GM12878 (cell line): ENCODE data around the gene HSFX4. TPM values are rescaled to one million over a fixed set of nuclear protein-coding genes. Genes with fewer than 3 reads are reported as not detected.

Source experiments
- ASH2L ChIP-seq: fragments of 300-600, 200-600 bp; sonication (generic); IDR thresholded peaks from 2 replicates; pipeline ENCODE4 v1.6.1; 2017; ENCODE audit warnings: low read depth, mild to moderate bottlenecking, borderline replicate concordance
- ATF7 ChIP-seq: fragments of 450-650 bp; IDR thresholded peaks from 2 replicates; pipeline ENCODE4 v1.6.1; 2016; ENCODE audit warnings: low read depth, mild to moderate bottlenecking
- NR2C1 ChIP-seq: fragments of 450-650 bp; IDR thresholded peaks from 2 replicates; pipeline ENCODE4 v1.6.1; 2017; ENCODE audit warnings: antibody characterized with exemption, mild to moderate bottlenecking, moderate library complexity
- RUNX3 ChIP-seq: IDR thresholded peaks from 2 replicates; pipeline ENCODE4 v1.6.1; 2012; ENCODE audit warnings: low read length, inconsistent platforms
- WRNIP1 ChIP-seq: IDR thresholded peaks from 2 replicates; pipeline ENCODE4 v1.6.1; 2011; ENCODE audit warnings: low read depth, low read length, improper control_type of control experiment, borderline replicate concordance
- polyA plus RNA-seq, 11 experiments: library from polyadenylated mRNA; depleted of rRNA in 4 of 11; unstranded in 6 of 11; stranded (reverse) in 5 of 11; fragments of >200 nt; fragmentation: Nextera tagmentation in 4 of 11; fragmentation: Illumina TruSeq in 1 of 11; extraction: Ambion mirVana in 4 of 11; extraction: Trizol in 1 of 11; gene quantifications; 1 replicate in 1 of 11; 2 replicates in 10 of 11; pipeline versions ENCODE4 v1.2.1 to v1.2.3, GENCODE V29; 2011 to 2016; ENCODE audit warnings: inconsistent platforms in 2 of 11, missing spikeins in 2 of 11, low read depth in 1 of 11
- total RNA-seq, 4 experiments: library from RNA; depleted of rRNA in 3 of 4; stranded (reverse); fragments of >200 nt in 3 of 4; fragmentation: Illumina TruSeq in 1 of 4; extraction: Trizol in 1 of 4; gene quantifications; 2 replicates each; pipeline versions ENCODE4 v1.2.1 to v1.2.3, GENCODE V29; 2013 to 2021

The HSFX4 gene
- total and polyA plus RNA-seq, 10 of the 15 experiments (the other 5 are each of a cell fraction or from before 2014, with no cell fraction given) = 0.11 to 0.24 (median 0.21) TPM; not detected in 6

DNA sequence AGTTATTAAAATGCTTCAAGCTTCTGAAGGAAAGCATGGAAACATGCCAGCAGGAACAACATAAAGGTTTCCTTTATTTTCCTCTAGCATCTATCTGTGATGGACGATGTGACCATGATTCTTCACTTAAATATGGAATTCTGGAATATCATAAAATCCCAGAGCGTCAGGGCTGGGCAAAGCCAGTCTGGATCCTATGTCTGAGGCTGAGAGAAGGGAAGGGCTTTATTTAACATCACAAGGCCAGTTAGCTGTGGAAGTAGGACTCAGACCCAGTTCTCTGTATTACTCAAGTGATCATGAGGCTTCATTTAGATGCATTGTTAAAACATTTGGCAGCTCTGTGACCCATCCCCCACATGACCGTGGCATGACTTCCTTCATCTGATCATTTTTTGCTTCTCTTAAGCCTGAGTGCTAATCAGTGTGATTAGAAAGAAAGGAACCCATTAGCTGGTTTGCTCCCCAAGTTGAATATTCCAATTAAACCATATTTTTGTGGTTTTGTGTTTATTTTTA lies 49.8 kb downstream of the HSFX4 start (continued):
- TF ChIP-seq ASH2L (no peak), WRNIP1 (no peak), RUNX3 (no peak), ATF7 (no peak), NR2C1 (no peak)
- TF ChIP-seq, all 136 proteins: peak for 0

Other genes starting within 250 kb of the HSFX4 start
- gene MAGEA11, start 217.5 kb upstream of the HSFX4 start, total RNA-seq (2014; rRNA removed) = not detected in 2 replicates
- not detected in 2 replicates for gene MAGEA11, start 217.5 kb upstream of the HSFX4 start, total RNA-seq (2014; rRNA removed; fragmentation: Illumina TruSeq; extraction: Trizol)
- not detected in 2 replicates for gene MAGEA11, start 217.5 kb upstream of the HSFX4 start, total RNA-seq (2021)
- not detected in 2 replicates for gene MAGEA11, start 217.5 kb upstream of the HSFX4 start, polyA plus RNA-seq (2011; rRNA removed)
- gene MAGEA11, start 217.5 kb upstream of the HSFX4 start, polyA plus RNA-seq (2014; fragmentation: Illumina TruSeq; extraction: Trizol) = not detected in 2 replicates
- under 1 TPM in 1 of 2 experiments, not detected in 1; 0.07 TPM for gene MAGEA11, start 217.5 kb upstream of the HSFX4 start, polyA plus RNA-seq (2014; fragmentation: Nextera tagmentation; extraction: Ambion mirVana)
- not detected in 2 replicates for gene MAGEA11, start 217.5 kb upstream of the HSFX4 start, polyA plus RNA-seq (2014; rRNA removed)
- not detected for gene MAGEA11, start 217.5 kb upstream of the HSFX4 start, polyA plus RNA-seq (2016; fragmentation: Nextera tagmentation; extraction: Ambion mirVana)
- 0.16 and 0.34 TPM in 2 replicates for gene HSFX1, start 155.5 kb upstream of the HSFX4 start, total RNA-seq (2014; rRNA removed)
- gene HSFX1, start 155.5 kb upstream of the HSFX4 start, total RNA-seq (2014; rRNA removed; fragmentation: Illumina TruSeq; extraction: Trizol) = 0.09 and 0.14 TPM in 2 replicates
- 0.35 and 0.56 TPM in 2 replicates for gene HSFX1, start 155.5 kb upstream of the HSFX4 start, total RNA-seq (2021)
- gene HSFX1, start 155.5 kb upstream of the HSFX4 start, polyA plus RNA-seq (2011; rRNA removed) = 0.15 and 0.16 TPM in 2 replicates
- gene HSFX1, start 155.5 kb upstream of the HSFX4 start, polyA plus RNA-seq (2014; fragmentation: Illumina TruSeq; extraction: Trizol) = 0.10 TPM in 1 of 2 replicates, not detected in the other
- not detected for gene HSFX1, start 155.5 kb upstream of the HSFX4 start, polyA plus RNA-seq (2014; fragmentation: Nextera tagmentation; extraction: Ambion mirVana)
- 0.06 and 0.25 TPM in 2 replicates for gene HSFX1, start 155.5 kb upstream of the HSFX4 start, polyA plus RNA-seq (2014; rRNA removed)
- under 1 TPM in 1 of 2 experiments, not detected in 1; 0.09 TPM for gene HSFX1, start 155.5 kb upstream of the HSFX4 start, polyA plus RNA-seq (2016; fragmentation: Nextera tagmentation; extraction: Ambion mirVana)
- not detected in 2 replicates for gene MAGEA9, start 147.6 kb upstream of the HSFX4 start, total RNA-seq (2014; rRNA removed)
- gene MAGEA9, start 147.6 kb upstream of the HSFX4 start, total RNA-seq (2014; rRNA removed; fragmentation: Illumina TruSeq; extraction: Trizol) = not detected in 2 replicates
- not detected in 2 replicates for gene MAGEA9, start 147.6 kb upstream of the HSFX4 start, total RNA-seq (2021)
- not detected in 2 replicates for gene MAGEA9, start 147.6 kb upstream of the HSFX4 start, polyA plus RNA-seq (2011; rRNA removed)
- 0.13 TPM in 1 of 2 replicates, not detected in the other for gene MAGEA9, start 147.6 kb upstream of the HSFX4 start, polyA plus RNA-seq (2014; fragmentation: Illumina TruSeq; extraction: Trizol)
- not detected for gene MAGEA9, start 147.6 kb upstream of the HSFX4 start, polyA plus RNA-seq (2014; fragmentation: Nextera tagmentation; extraction: Ambion mirVana)
- gene MAGEA9, start 147.6 kb upstream of the HSFX4 start, polyA plus RNA-seq (2014; rRNA removed) = not detected in 2 replicates
- gene MAGEA9, start 147.6 kb upstream of the HSFX4 start, polyA plus RNA-seq (2016; fragmentation: Nextera tagmentation; extraction: Ambion mirVana) = not detected
- not detected in 2 replicates for gene MAGEA8, start 48.4 kb upstream of the HSFX4 start, total RNA-seq (2014; rRNA removed)
- not detected in 2 replicates for gene MAGEA8, start 48.4 kb upstream of the HSFX4 start, total RNA-seq (2014; rRNA removed; fragmentation: Illumina TruSeq; extraction: Trizol)
- not detected in 2 replicates for gene MAGEA8, start 48.4 kb upstream of the HSFX4 start, total RNA-seq (2021)
- gene MAGEA8, start 48.4 kb upstream of the HSFX4 start, polyA plus RNA-seq (2011; rRNA removed) = 0.04 and 0.20 TPM in 2 replicates
- 0.06 TPM in 1 of 2 replicates, not detected in the other for gene MAGEA8, start 48.4 kb upstream of the HSFX4 start, polyA plus RNA-seq (2014; fragmentation: Illumina TruSeq; extraction: Trizol)
- under 1 TPM in 1 of 2 experiments, not detected in 1; 0.13 TPM for gene MAGEA8, start 48.4 kb upstream of the HSFX4 start, polyA plus RNA-seq (2014; fragmentation: Nextera tagmentation; extraction: Ambion mirVana)
- not detected in 2 replicates for gene MAGEA8, start 48.4 kb upstream of the HSFX4 start, polyA plus RNA-seq (2014; rRNA removed)
- gene MAGEA8, start 48.4 kb upstream of the HSFX4 start, polyA plus RNA-seq (2016; fragmentation: Nextera tagmentation; extraction: Ambion mirVana) = not detected
- gene EOLA2, start 8.9 kb downstream of the HSFX4 start, total RNA-seq (2014; rRNA removed) = 28.7 and 38.6 TPM in 2 replicates
- gene EOLA2, start 8.9 kb downstream of the HSFX4 start, total RNA-seq (2014; rRNA removed; fragmentation: Illumina TruSeq; extraction: Trizol) = 22.5 and 23.9 TPM in 2 replicates
- 41.0 and 48.7 TPM in 2 replicates for gene EOLA2, start 8.9 kb downstream of the HSFX4 start, total RNA-seq (2021)
- gene EOLA2, start 8.9 kb downstream of the HSFX4 start, polyA plus RNA-seq (2011; rRNA removed) = 38.0 and 44.1 TPM in 2 replicates
- 28.0 and 35.8 TPM in 2 replicates for gene EOLA2, start 8.9 kb downstream of the HSFX4 start, polyA plus RNA-seq (2014; fragmentation: Illumina TruSeq; extraction: Trizol)
- 10 to 100 TPM; 26.9 to 37.0 TPM for gene EOLA2, start 8.9 kb downstream of the HSFX4 start, polyA plus RNA-seq (2014; fragmentation: Nextera tagmentation; extraction: Ambion mirVana)
- gene EOLA2, start 8.9 kb downstream of the HSFX4 start, polyA plus RNA-seq (2014; rRNA removed) = 53.7 and 54.2 TPM in 2 replicates
- gene EOLA2, start 8.9 kb downstream of the HSFX4 start, polyA plus RNA-seq (2016; fragmentation: Nextera tagmentation; extraction: Ambion mirVana) = 10 to 100 TPM; 55.4 to 55.8 TPM